GM18498 (cell line): ENCODE data around the gene HAS3.

ENCODE experiments used
- ATAC-seq: cut with Tn5 transposase; IDR thresholded peaks from one replicate; pipeline ENCODE4 v1.9.1; 2021; ENCODE audit warnings: mild to moderate bottlenecking, moderate library complexity; ENCODE audit not compliant: unreplicated experiment

Gene HAS3

GRCh38 chr16:69089091-69089910 lies 16.2 kb upstream of the HAS3 start:
- ATAC-seq, result no peak

GRCh38 chr16:69093974-69094373 lies 11.5 kb upstream of the HAS3 start:
- ATAC-seq, result no peak

- ATAC-seq, result no peak
Measured at GRCh38 chr16:69094501-69094900, 11.0 kb upstream of the HAS3 start.

GRCh38 chr16:69095193-69095592 lies 10.3 kb upstream of the HAS3 start:
- ATAC-seq, result no peak

DNA sequence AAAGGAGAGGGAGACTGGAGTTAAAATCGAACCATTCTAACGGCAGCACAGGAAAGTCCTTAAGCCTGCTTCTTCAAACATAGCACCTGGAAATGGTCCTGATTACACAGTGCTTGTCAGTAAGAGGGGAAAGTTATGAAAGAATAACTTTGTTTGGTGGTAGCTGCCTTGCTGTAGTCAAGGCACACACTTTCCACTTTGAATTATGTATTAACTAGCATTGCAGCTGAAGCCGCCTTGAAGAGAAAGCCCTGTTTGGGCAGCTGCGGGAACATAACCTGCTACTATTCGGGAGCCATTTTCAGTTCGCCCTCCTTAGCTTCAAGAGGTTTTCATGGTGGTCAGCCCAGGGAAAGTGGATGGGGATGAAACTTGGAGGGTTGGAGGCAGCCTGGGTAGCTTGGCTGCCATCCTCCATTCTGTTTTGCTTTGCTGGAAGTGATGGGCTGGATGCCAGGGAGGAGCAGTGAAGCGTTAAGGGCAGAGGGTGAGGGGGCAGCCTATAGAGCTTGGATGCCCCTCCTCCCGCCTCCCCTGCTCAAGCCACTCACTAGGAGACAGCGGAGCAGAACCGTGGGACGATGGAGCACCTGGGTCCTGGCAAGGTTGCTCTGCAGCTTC lies 5.3 kb upstream of the HAS3 start:
- ATAC-seq, result no peak

- no peak for ATAC-seq
Measured at GRCh38 chr16:69106491-69107315, 1.2 kb downstream of the HAS3 start.

DNA sequence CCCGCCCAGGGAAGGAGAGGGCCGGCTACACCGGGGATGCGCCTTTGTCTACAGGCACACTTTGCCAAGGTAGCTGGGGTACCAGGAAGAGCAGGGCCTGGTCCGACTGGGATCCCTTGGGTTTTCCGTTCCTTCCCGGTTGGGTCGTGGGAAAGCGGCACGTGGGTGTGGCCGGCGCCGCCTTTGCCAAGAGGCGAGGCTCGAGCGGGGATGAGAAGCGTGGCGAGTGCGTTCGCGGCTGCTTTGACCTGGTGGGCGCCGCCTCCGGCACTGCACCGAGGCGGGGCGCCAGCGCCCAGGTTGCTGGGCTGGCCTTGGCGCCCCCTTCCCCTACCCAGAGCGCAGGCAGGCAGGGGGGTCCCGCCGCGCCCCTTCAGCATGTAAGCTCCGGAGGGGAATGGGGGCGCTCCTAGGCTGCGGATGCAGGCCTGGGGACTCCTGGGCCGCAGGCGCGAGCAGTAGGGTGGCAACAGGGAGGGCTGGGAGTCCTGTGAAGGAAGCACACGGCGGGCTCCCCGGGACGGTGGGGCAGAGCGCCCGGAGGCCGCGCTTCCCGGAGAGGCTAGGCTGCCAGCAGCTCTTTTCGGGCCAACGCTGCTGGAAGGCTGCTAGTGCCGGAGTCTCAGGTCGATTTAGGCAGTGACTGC lies 2.0 kb downstream of the HAS3 start:
- no peak for ATAC-seq

DNA sequence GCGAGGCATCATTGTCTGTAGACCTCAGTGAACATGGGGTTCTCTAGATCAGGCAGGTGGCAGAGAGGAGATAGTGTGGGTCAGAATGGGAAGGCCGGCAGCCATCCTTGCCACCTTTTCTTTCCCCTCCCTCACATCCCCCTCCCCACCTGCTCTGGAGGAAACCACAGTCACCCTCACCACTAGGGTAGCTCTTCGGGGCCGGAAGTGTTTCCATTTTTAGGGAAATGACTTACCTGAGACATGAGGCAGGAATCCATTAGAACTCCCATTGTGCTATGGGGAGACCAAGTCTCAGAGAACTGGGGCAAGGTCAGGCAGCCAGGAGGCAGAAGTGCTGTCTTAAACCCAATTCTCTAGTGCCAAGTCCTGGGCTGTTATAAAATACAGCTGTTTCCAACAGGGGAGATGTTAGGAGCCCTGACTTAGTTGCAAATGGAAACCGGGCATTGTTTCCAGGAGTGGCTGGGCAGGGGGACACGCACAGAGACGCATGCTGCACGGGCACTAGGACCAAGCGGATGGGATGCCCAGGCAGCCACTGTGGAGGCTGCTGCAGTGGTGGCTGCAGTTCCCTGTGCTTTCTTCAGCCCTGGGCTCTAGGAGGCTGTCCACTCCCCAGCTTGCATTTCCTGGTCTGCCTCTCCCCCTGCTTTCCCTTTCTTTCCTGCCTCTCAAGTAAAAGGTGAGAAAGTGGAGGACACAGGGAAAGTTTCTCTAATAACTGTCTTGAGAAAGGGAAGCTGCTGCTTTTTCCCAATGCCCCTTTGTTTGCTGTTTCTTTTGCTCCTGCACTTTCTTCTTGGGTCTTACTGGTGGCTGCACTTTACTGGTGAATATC lies 2.8 kb downstream of the HAS3 start:
- no peak for ATAC-seq

DNA sequence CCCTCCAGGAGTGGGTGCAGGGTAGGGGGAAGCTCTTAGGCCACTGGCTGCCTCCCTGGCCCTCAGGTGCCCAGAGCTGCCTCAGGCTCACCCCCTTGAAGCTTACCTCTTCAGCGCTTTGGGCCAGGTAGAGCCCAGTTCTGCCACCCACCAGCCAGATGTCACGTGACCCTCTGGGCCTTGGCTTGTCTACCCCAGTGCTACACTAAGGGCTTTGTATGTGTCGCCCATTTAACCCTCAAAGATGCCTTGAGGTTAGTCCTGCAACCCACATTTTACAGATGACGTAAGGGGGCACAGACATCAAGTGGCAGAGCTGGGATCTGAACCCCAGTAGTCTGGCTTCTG lies 3.4 kb downstream of the HAS3 start:
- ATAC-seq, result no peak

DNA sequence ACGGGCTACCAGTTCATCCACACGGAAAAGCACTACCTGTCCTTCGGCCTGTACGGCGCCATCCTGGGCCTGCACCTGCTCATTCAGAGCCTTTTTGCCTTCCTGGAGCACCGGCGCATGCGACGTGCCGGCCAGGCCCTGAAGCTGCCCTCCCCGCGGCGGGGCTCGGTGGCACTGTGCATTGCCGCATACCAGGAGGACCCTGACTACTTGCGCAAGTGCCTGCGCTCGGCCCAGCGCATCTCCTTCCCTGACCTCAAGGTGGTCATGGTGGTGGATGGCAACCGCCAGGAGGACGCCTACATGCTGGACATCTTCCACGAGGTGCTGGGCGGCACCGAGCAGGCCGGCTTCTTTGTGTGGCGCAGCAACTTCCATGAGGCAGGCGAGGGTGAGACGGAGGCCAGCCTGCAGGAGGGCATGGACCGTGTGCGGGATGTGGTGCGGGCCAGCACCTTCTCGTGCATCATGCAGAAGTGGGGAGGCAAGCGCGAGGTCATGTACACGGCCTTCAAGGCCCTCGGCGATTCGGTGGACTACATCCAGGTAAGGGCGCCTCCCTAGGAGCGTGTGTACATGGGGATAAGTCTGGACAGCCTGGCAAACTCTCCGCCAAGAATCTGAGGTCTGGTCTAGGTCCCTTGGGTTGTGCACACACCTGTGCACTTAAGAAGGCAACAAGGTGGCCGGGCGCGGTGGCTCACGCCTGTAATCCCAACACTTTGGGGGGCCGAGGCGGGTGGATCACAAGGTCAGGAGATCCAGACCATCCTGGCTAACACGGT lies 4.2 kb downstream of the HAS3 start:
- no peak for ATAC-seq

GRCh38 chr16:69110406-69110805 lies 5.0 kb downstream of the HAS3 start:
- ATAC-seq, result no peak

DNA sequence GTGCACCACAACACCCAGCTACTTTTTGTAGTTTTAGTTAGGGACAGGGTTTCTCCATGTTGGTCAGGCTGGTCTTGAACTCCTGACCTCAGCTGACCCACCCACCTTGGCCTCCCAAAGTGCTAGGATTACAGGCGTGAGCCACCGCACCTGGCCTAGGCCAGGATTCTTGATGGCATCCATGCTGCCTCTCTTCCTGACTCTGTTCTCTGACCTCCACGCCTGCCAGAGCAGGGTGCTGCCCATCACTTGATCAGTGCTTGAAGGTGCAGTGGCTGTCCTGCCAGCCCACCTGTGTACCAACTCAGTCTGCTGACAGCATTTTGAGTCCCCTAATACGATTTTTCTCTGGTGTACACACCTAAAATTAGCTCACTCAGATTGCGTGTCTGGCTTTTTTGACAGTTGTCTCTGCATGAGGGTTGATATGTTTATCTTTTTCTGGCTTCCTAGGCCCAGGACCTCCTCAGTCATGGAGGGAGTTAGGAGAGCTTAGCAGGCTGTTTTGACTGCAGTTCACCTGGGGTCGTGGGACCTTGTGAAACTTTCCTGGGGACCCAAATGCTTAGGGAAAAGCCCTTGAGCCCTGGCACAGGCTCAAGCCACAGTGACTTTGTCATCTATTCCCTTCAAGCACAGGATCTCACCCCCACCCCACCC lies 5.9 kb downstream of the HAS3 start:
- no peak for ATAC-seq

DNA sequence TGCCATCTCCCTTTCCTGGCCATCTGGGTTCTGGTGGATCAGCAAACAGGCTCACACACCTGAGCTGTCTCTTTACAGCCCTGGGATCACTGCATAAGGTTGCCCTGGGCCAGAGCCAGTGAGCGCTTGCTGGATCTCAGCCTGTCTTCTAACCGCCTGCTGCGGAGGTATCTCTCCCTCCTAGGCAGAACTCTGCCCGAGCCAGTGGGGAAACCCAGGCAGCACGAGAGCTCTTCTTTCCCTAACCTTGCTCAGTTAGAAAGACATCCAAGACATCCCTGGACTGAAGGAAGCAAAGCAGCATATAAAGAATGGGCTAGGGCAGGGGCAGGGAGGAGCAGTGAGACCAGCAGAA lies 6.4 kb downstream of the HAS3 start:
- no peak for ATAC-seq

DNA sequence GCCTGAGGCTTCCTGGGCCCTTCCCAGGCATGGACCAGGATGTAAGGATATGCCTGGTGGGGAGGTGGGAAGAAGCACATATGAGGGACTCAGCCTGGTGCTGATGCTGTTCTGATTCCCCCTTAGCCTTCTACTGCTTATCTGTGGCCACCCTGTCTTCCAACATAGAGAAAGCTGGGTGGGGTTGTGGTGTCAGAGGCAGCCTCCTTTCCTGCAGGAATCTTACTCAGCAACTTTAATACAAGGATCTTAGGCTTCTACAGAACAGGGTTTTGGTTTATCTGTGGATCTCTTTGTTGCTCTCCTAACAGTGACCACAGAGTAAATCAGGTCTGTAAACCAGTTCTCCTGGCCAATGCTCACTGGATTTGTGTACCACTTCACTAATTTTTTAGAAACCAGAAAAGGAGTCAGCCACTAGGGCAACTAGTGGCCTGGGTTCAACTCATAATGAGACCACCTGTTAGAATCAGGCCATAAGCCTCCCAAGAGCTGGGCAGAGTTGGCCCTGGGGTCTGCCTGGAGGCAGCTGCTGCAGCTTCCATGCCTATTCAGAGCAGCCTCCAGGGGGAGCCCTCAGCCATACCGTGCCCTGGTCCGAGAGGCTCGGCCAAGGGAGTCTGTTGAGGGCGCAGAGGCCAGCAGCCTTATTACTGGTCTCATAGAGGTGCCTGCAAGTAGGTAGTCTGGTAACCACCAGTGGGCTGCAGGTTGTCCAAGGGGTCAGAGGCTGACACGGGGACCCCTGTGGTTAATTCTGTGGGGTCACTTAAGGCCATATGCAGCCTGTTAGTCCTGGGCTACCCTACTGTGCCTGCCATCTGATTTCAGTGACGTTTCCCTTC lies 7.1 kb downstream of the HAS3 start:
- ATAC-seq, result no peak

- no peak for ATAC-seq
Measured at GRCh38 chr16:69113216-69113615, 7.8 kb downstream of the HAS3 start.

- no peak for ATAC-seq
Measured at GRCh38 chr16:69114346-69114975, 9.0 kb downstream of the HAS3 start.

DNA sequence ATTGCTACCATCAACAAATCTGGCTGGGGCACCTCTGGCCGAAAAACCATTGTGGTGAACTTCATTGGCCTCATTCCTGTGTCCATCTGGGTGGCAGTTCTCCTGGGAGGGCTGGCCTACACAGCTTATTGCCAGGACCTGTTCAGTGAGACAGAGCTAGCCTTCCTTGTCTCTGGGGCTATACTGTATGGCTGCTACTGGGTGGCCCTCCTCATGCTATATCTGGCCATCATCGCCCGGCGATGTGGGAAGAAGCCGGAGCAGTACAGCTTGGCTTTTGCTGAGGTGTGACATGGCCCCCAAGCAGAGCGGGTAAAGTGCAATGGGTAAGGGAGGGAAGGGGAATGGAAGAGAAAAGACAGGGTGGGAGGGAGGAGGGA lies 9.5 kb downstream of the HAS3 start:
- ATAC-seq, result no peak

DNA sequence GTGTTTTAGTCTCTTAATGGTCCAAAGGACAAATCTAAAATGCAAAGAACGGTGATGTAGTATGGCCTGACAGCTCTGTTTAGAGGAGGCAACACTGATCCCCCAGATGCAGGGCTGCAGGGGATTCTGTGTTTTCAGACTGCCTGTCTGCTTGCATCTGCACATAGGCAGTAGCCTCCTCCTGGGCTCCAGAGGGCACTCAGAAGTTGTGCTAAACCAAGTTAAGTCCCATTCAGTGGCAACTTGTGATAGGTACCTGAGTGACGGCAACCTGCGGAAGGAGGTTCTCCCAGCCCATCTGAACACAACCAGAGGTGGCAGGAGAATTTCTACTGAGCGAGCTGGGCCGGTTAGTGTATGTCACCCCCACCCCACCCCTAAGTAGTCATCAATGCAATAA lies 9.9 kb downstream of the HAS3 start:
- ATAC-seq, result no peak
